K562 (cell line): ENCODE results near the gene GMDS. TPM values are rescaled to one million over a fixed set of nuclear protein-coding genes. Genes with fewer than 3 reads are reported as not detected.

Experiments used
- ATAC-seq: fragments of 200-7000 bp; cut with Tn5 transposase; 3 replicates; pipeline ENCODE4 v1.9.1; 2020; ENCODE audit warnings: moderate library complexity
- BruUV-seq: library from RNA; stranded (reverse); fragments of 400-500 nt; replicated peaks from 2 replicates; lab custom pipeline; 2021; lab: Mats Ljungman, UMichigan
- CTCF ChIA-PET: fragments of 300-600 bp; formaldehyde crosslinking; extraction: SDS; loops from one replicate; lab custom pipeline; 2021; ENCODE audit warnings: low intra/inter-chr PET ratio; lab: Yijun Ruan, JAX
- POLR2A ChIA-PET: fragments of 300-600, 350-650 bp; sonication (Branson Sonifier 250); formaldehyde crosslinking; extraction: SDS; loops from one replicate; lab custom pipeline; 2021; ENCODE audit warnings: antibody characterized with exemption, inconsistent platforms; lab: Yijun Ruan, JAX
- DNase-seq, 4 experiments: peaks; one replicate each; pipeline versions ENCODE4 v3.0.0 to v3.0.0-alpha.2; 2011 to 2018; ENCODE audit warnings: low spot score in 3 of 4, mixed read lengths in 3 of 4; ENCODE audit errors: extremely low read depth in 1 of 4
- FAIRE-seq: peaks from 2 replicates; lab custom pipeline; 2011; peaks lifted over from hg19 to GRCh38; lab: Jason Lieb, UNC
- H2AFZ ChIP-seq: 2 replicates; pipeline ENCODE4 v1.6.0; 2011; ENCODE audit warnings: low read depth, low read length, control low read depth, inconsistent platforms
- H3K27ac ChIP-seq: fragments of 200-600 bp; 3 replicates; pipeline ENCODE4 v1.8.0; 2011; ENCODE audit warnings: low read depth, mild to moderate bottlenecking, control low read depth, inconsistent platforms, low read length, moderate library complexity, mixed read lengths; ENCODE audit errors: extremely low read depth
- H3K27me3 ChIP-seq, 2 experiments: fragments of 300-600 bp in 1 of 2; 2 replicates in 1 of 2; 3 replicates in 1 of 2; pipeline versions ENCODE4 v1.6.0 to v1.8.0; 2011; ENCODE audit warnings: inconsistent platforms in 2 of 2, low read length in 2 of 2, mild to moderate bottlenecking in 1 of 2, mixed read lengths in 1 of 2, moderate library complexity in 1 of 2; ENCODE audit not compliant: control insufficient read depth in 2 of 2, insufficient read depth in 2 of 2
- H3K36me3 ChIP-seq: fragments of 300-600 bp; 3 replicates; pipeline ENCODE4 v1.8.0; 2011; ENCODE audit warnings: mild to moderate bottlenecking, low read length, inconsistent platforms; ENCODE audit not compliant: control insufficient read depth, insufficient read depth
- H3K4me1 ChIP-seq, 2 experiments: fragments of 200-600 bp in 1 of 2; replicated peaks in 1 of 2; 2 replicates in 1 of 2; 3 replicates in 1 of 2; pipeline versions ENCODE4 v1.5.1 to v1.8.0; 2011; ENCODE audit warnings: inconsistent platforms in 2 of 2, low read length in 2 of 2, mild to moderate bottlenecking in 1 of 2, mixed read lengths in 1 of 2, moderate library complexity in 1 of 2; ENCODE audit not compliant: control insufficient read depth in 2 of 2, insufficient read depth in 2 of 2
- H3K4me2 ChIP-seq: 2 replicates; pipeline ENCODE4 v1.6.1; 2011; ENCODE audit warnings: low read length, control low read depth, inconsistent platforms, mixed read lengths; ENCODE audit not compliant: insufficient read depth
- H3K4me3 ChIP-seq: fragments of 200-600 bp; sonication (generic), shearing (Covaris generic); 2 replicates; pipeline ENCODE4 v1.5.1; 2016; ENCODE audit warnings: control low read depth, inconsistent platforms
- H3K79me2 ChIP-seq: fragments of 200-600 bp; 3 replicates; pipeline ENCODE4 v1.8.0; 2011; ENCODE audit warnings: low read length, inconsistent platforms; ENCODE audit not compliant: control insufficient read depth, insufficient read depth
- H3K9ac ChIP-seq, 2 experiments: 2 replicates each; pipeline versions ENCODE4 v1.6.0 to v1.6.1; 2011; ENCODE audit warnings: low read depth in 2 of 2, low read length in 2 of 2, control low read depth in 1 of 2, inconsistent platforms in 1 of 2, mild to moderate bottlenecking in 1 of 2, mixed read lengths in 1 of 2; ENCODE audit not compliant: insufficient read depth in 1 of 2
- H3K9me1 ChIP-seq: one replicate; pipeline ENCODE4 v1.6.0; 2011; ENCODE audit warnings: inconsistent platforms, mild to moderate bottlenecking, low read length, moderate library complexity; ENCODE audit not compliant: control insufficient read depth, insufficient read depth
- H3K9me3 ChIP-seq: replicated peaks from 2 replicates; pipeline ENCODE4 v1.5.1; 2011; ENCODE audit warnings: low read depth, low read length, inconsistent platforms; ENCODE audit not compliant: control insufficient read depth, insufficient read depth
- H4K20me1 ChIP-seq: replicated peaks from 2 replicates; pipeline ENCODE4 v1.6.1; 2011; ENCODE audit warnings: low read length, inconsistent platforms, mixed read lengths; ENCODE audit not compliant: control insufficient read depth, insufficient read depth
- CBX1 ChIP-seq: sonication (generic); IDR thresholded peaks from 2 replicates; pipeline ENCODE4 v1.6.1; 2016; ENCODE audit warnings: antibody characterized with exemption, low read depth, mild to moderate bottlenecking
- ETS2 ChIP-seq: IDR thresholded peaks from 2 replicates; pipeline ENCODE4 v1.6.1; 2016; ENCODE audit warnings: borderline replicate concordance, missing genetic modification characterization, mild to moderate bottlenecking, moderate library complexity, missing compliant biosample characterization; ENCODE audit not compliant: poor library complexity, severe bottlenecking
- JUN ChIP-seq, 2 experiments: sonication (generic) in 1 of 2; formaldehyde crosslinking in 1 of 2; IDR thresholded peaks; 2 replicates each; pipeline versions ENCODE4 v1.6.1 to v1.8.0; 2012 to 2022; ENCODE audit warnings: borderline replicate concordance in 2 of 2, mild to moderate bottlenecking in 2 of 2, improper control_type of control experiment in 1 of 2, low read depth in 1 of 2, low read length in 1 of 2, missing genetic modification reagents in 1 of 2
- PRPF4 ChIP-seq: fragments of 200-400 bp; formaldehyde crosslinking; IDR thresholded peaks from one replicate; pipeline ENCODE4 v1.6.1; 2017; ENCODE audit warnings: low read length, low read depth, mild to moderate bottlenecking; ENCODE audit not compliant: insufficient read depth, poor library complexity, severe bottlenecking
- PYGO2 ChIP-seq: fragments of 450-650 bp; IDR thresholded peaks from 2 replicates; pipeline ENCODE4 v1.6.1; 2016; ENCODE audit warnings: mild to moderate bottlenecking, missing genetic modification characterization, moderate library complexity, missing compliant biosample characterization
- RBBP5 ChIP-seq: fragments of 200-600 bp; sonication (generic); IDR thresholded peaks from 2 replicates; pipeline ENCODE4 v1.6.1; 2012; ENCODE audit warnings: borderline replicate concordance, mild to moderate bottlenecking, low read length, control low read depth, inconsistent platforms; ENCODE audit not compliant: insufficient read depth, poor library complexity, severe bottlenecking
- ZNF282 ChIP-seq: sonication (generic); formaldehyde crosslinking; IDR thresholded peaks from 2 replicates; pipeline ENCODE4 v1.8.1; 2023; ENCODE audit warnings: missing genetic modification reagents
- ZNF444 ChIP-seq: fragments of 250-450 bp; sonication (Bioruptor Pico); IDR thresholded peaks from 2 replicates; pipeline ENCODE4 v1.4.0; 2020; ENCODE audit warnings: mild to moderate bottlenecking, moderate library complexity
- ZNF766 ChIP-seq: fragments of 200-800 bp; sonication (Bioruptor generic); conservative IDR thresholded peaks from 2 replicates; pipeline ENCODE4 v1.6.1; 2016; ENCODE audit warnings: missing genetic modification characterization, missing compliant biosample characterization
- WGBS: fragments of 100-300 bp; shearing (Covaris generic); methylation state at CpG from one replicate; pipeline ENCODE4 v1.1.6; 2016; ENCODE audit warnings: low coverage, mixed read lengths; ENCODE audit not compliant: insufficient coverage; ENCODE audit errors: missing lambda C conversion rate; 5-methylcytosine and 5-hydroxymethylcytosine counted together
- in situ Hi-C: fragments of 300-500 bp; cut with MboI; formaldehyde crosslinking; loops from 4 replicates; pipeline ENCODE4 v1.15.0; 2018; ENCODE audit warnings: inconsistent platforms, mixed read lengths
- intact Hi-C: fragments of 100-400 bp; cut with micrococcal nuclease; formaldehyde crosslinking; loops from 2 replicates; pipeline ENCODE4 v1.14.2; 2022
- polyA plus RNA-seq, 8 experiments: library from polyadenylated mRNA; depleted of rRNA in 4 of 8; stranded (reverse) in 5 of 8; unstranded in 3 of 8; fragments of >200 nt; fragmentation: Nextera tagmentation in 2 of 8; fragmentation: Illumina TruSeq in 1 of 8; extraction: Ambion mirVana in 2 of 8; extraction: Trizol in 1 of 8; gene quantifications; 2 replicates each; pipeline versions ENCODE4 v1.2.1 to v1.2.3, GENCODE V29; 2011 to 2014; ENCODE audit warnings: inconsistent platforms in 1 of 8, missing spikeins in 1 of 8
- total RNA-seq, 7 experiments: library from RNA; depleted of rRNA in 6 of 7; stranded (reverse); fragments of >200 nt in 6 of 7; fragmentation: Illumina TruSeq in 2 of 7; extraction: Trizol in 2 of 7; gene quantifications; 2 replicates each; pipeline versions ENCODE4 v1.2.1 to v1.2.3, GENCODE V29; 2011 to 2021; ENCODE audit warnings: low replicate concordance in 1 of 7

GMDS gene
- total and polyA plus RNA-seq, 9 of the 15 experiments (the other 6 are each of a cell fraction or from before 2014, with no cell fraction given) = 0.48 to 31.8 (median 13.4) TPM

DNA sequence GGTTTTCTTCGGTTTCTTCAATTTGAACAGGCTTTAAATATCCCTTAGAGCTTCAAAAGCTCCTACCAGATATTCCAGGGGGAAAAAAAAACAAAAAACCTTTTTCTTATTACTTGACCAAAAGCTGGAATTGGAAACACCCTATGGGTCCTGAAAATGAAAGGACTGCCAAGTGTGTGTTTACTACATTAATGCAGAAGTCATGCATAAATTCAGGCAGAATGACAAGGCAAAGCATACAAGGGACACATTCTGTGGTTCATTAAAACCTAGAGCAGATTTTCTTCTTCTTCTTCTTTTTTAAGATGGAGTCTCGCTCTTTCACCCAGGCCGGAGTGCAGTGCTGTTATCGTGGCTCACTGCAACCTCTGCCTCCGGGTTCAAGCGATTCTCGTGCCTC lies 119.1 kb downstream of the GMDS start:
- H3K79me2 ChIP-seq = no peaks in the 10 kb centered on the region
- H3K36me3 ChIP-seq = no peaks in the 10 kb centered on the region
- no peak for FAIRE-seq
- H3K27me3 ChIP-seq = peaks cover 7 to 16% of the 10 kb centered on the region in 2 experiments; a peak in 4 of 5 replicates
- no peak overlapping the region for H3K27ac ChIP-seq
- no peak overlapping the region for H3K9ac ChIP-seq
- intact Hi-C loops = no loop called here
- no peak for ATAC-seq
- ChIA-PET CTCF (no interaction called here), POLR2A (interaction anchor here (0.6 to 0.7 kb wide), 3 partner anchors 90 to 557 kb away, joined by 3 to 4 read pairs (median 3); no protein-coding TSS in a partner anchor)
- BruUV-seq = no TSS peak
- H3K9me1 ChIP-seq = no peaks in the 10 kb centered on the region
- no peak overlapping the region for H3K4me2 ChIP-seq
- no peaks in the 10 kb centered on the region for H3K9me3 ChIP-seq
- TF ChIP-seq ZNF282 (CRISPR knock-in tag) = no peak
- TF ChIP-seq ZNF766 (CRISPR knock-in tag) = no peak
- no peak for TF ChIP-seq RBBP5
- TF ChIP-seq CBX1 = no peak
- TF ChIP-seq ZNF444 (CRISPR knock-in tag) = no peak
- no peak for TF ChIP-seq PYGO2
- no peak for TF ChIP-seq ETS2 (tag)
- no peak for TF ChIP-seq JUN (IDR thresholded peaks at IDR 0.05; ENCODE audit: borderline replicate concordance, low read depth, low read length)
- TF ChIP-seq JUN (CRISPR knock-in tag; IDR thresholded peaks at IDR 0.05; ENCODE audit: borderline replicate concordance) = no peak
- no peak for TF ChIP-seq PRPF4
- H2AFZ ChIP-seq = no peak overlapping the region
- peaks cover 0 to 4% of the 10 kb centered on the region in 2 experiments; a peak in 2 of 5 replicates for H3K4me1 ChIP-seq
- H4K20me1 ChIP-seq = peaks cover 11% of the 10 kb centered on the region; the same call in 1 of the 2 replicates
- no peak overlapping the region for H3K4me3 ChIP-seq
- WGBS = 29% methylated on average over 7 of the region's 7 CpGs
- in situ Hi-C loops = no loop called here
- no peak for DNase-seq
